GM23248 (cell line): Measurements from ENCODE around the gene ADGRG7. TPM values are rescaled to one million over a fixed set of nuclear protein-coding genes. Genes with fewer than 3 reads are reported as not detected.

ENCODE experiments used
- DNase-seq: peaks from one replicate; pipeline ENCODE4 v3.0.0-alpha.2; 2015
- H2AFZ ChIP-seq: fragments of 200-600 bp; sonication (generic); 2 replicates; pipeline ENCODE4 v1.6.1; 2016; ENCODE audit warnings: antibody characterized with exemption
- H3F3A ChIP-seq: fragments of 200-600 bp; sonication (generic); 2 replicates; pipeline ENCODE4 v1.6.1; 2016; ENCODE audit warnings: mild to moderate bottlenecking, antibody characterized with exemption, mixed run types; ENCODE audit not compliant: insufficient read depth
- H3K27ac ChIP-seq: fragments of 200-600 bp; sonication (generic); 2 replicates; pipeline ENCODE4 v1.5.1; 2016; ENCODE audit warnings: mild to moderate bottlenecking
- H3K27me3 ChIP-seq: fragments of 200-600 bp; sonication (generic); replicated peaks from 2 replicates; pipeline ENCODE4 v1.6.1; 2016; ENCODE audit warnings: mild to moderate bottlenecking; ENCODE audit not compliant: insufficient read depth
- H3K36me3 ChIP-seq: fragments of 200-600 bp; sonication (generic); 2 replicates; pipeline ENCODE4 v1.6.1; 2016; ENCODE audit warnings: low read depth, mild to moderate bottlenecking
- H3K4me1 ChIP-seq: fragments of 200-600 bp; sonication (generic); 2 replicates; pipeline ENCODE4 v1.6.1; 2016; ENCODE audit warnings: mild to moderate bottlenecking; ENCODE audit not compliant: insufficient read depth
- H3K4me2 ChIP-seq: fragments of 200-600 bp; sonication (generic); one replicate; pipeline ENCODE4 v1.6.1; 2016; ENCODE audit warnings: mild to moderate bottlenecking; ENCODE audit not compliant: unreplicated experiment
- H3K4me3 ChIP-seq: fragments of 200-600 bp; sonication (generic); 2 replicates; pipeline ENCODE4 v1.5.1; 2016; ENCODE audit warnings: mild to moderate bottlenecking
- H3K79me2 ChIP-seq: fragments of 200-600 bp; sonication (generic); 2 replicates; pipeline ENCODE4 v1.6.1; 2016; ENCODE audit warnings: mild to moderate bottlenecking; ENCODE audit not compliant: insufficient read depth
- H3K9ac ChIP-seq: fragments of 200-600 bp; sonication (generic); 2 replicates; pipeline ENCODE4 v1.6.1; 2016; ENCODE audit warnings: mild to moderate bottlenecking
- H3K9me2 ChIP-seq: fragments of 200-600 bp; sonication (generic); 2 replicates; pipeline ENCODE4 v1.6.1; 2016; ENCODE audit warnings: mixed run types, mild to moderate bottlenecking, moderate library complexity; ENCODE audit not compliant: insufficient read depth
- H3K9me3 ChIP-seq: fragments of 200-600 bp; sonication (generic); one replicate; pipeline ENCODE4 v1.6.1; 2017; ENCODE audit warnings: low read depth
- H4K20me1 ChIP-seq: fragments of 200-600 bp; sonication (generic); 2 replicates; pipeline ENCODE4 v1.6.0; 2016; ENCODE audit not compliant: insufficient read depth
- EZH2 ChIP-seq: fragments of 200-600 bp; sonication (generic); IDR thresholded peaks from 2 replicates; pipeline ENCODE4 v1.6.1; 2018; ENCODE audit warnings: antibody characterized with exemption, mild to moderate bottlenecking; ENCODE audit not compliant: insufficient read depth, poor library complexity, severe bottlenecking
- EZH2phosphoT487 ChIP-seq: fragments of 200-600 bp; sonication (generic); IDR thresholded peaks from 2 replicates; pipeline ENCODE4 v1.6.1; 2018; ENCODE audit warnings: antibody characterized with exemption, moderate library complexity, mild to moderate bottlenecking, low read depth; ENCODE audit not compliant: insufficient read depth
- WGBS, 2 experiments: methylation state at CpG; one replicate each; pipeline ENCODE4 v1.1.6; 2015 to 2017; ENCODE audit warnings: low lambda C conversion rate in 2 of 2, low coverage in 1 of 2; ENCODE audit errors: missing lambda C conversion rate in 2 of 2; 5-methylcytosine and 5-hydroxymethylcytosine counted together
- in situ Hi-C: fragments of 300-500 bp; cut with MboI; formaldehyde crosslinking; loops from 2 replicates; pipeline ENCODE4 v1.15.0; 2020
- polyA plus RNA-seq: library from polyadenylated mRNA; unstranded; fragments of >200 nt; fragmentation: Nextera tagmentation; extraction: Ambion mirVana; gene quantifications from 2 replicates; pipeline ENCODE4 v1.2.1, GENCODE V29; 2016
- total RNA-seq: library from RNA; depleted of rRNA; stranded (reverse); fragments of >200 nt; shearing (Covaris generic); gene quantifications from 2 replicates; pipeline ENCODE4 v1.2.3, GENCODE V29; 2014

The ADGRG7 gene
- total and polyA plus RNA-seq, 2 experiments from 2014 or later = not detected

GRCh38 chr3:100681496-100681895 lies 72.1 kb downstream of the ADGRG7 start:
- Histone ChIP-seq H2AFZ (no peak overlapping the region), H3K4me2 (no peak overlapping the region), H3K4me3 (no peak overlapping the region), H3K27ac (no peak overlapping the region), H3K4me1 (no peaks in the 10 kb centered on the region), H3K36me3 (no peaks in the 10 kb centered on the region), H3K27me3 (peaks cover 17% of the 10 kb centered on the region), H4K20me1 (no peaks in the 10 kb centered on the region), H3K9me3 (no peaks in the 10 kb centered on the region), H3K9ac (no peak overlapping the region), H3K9me2 (no peaks in the 10 kb centered on the region), H3K79me2 (no peaks in the 10 kb centered on the region), H3F3A (no peaks in the 10 kb centered on the region)
- TF ChIP-seq EZH2 = no peak
- TF ChIP-seq EZH2phosphoT487 = no peak
- WGBS, 2 experiments = 58 to 60% methylated on average over 1 of the region's 1 CpG
- no peak for DNase-seq
- in situ Hi-C loops = no loop called here

DNA sequence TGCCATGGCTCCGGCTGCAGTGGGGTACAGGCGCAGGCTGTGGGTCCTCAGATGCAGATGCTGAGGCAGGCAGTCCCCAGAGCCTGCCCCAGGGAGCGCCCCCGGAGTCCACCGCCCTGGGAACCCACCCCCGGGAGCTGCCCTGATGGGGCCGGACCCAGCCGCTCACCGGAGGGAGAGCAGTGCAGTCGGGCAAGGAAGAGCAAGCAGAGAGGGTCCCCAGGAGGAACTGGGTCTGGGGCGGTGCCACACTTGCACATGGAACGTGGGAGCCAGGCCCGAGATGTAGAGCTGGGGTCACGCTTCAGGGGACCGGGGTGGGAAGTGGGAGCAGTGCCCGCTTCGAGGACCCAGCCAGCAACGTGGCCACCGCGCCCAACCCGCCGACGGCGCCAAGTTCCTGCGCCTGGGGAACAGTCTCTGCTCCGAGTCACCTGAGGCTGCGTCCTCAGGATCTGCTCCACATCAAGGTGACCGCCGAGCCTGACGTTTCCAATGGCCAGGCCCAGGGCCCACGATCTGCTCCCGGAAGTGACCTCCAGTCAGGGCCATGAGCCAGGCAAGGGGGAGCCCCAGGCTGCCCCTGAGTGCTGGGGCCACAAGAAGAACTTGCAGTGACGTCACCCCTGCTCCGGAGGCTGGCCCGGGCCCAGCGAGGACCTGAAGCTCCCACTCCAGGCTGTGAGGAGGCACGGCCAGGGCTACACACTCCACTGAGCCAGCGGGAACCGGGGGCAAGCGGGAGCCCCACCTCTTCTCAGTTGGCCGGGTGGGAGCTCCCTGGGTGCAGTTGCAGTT lies 72.9 kb downstream of the ADGRG7 start:
- Histone ChIP-seq H3K27me3 (peaks cover 10% of the 10 kb centered on the region), H3K9ac (no peak overlapping the region), H3K4me2 (no peak overlapping the region), H3K4me3 (no peak overlapping the region), H4K20me1 (no peaks in the 10 kb centered on the region), H3K9me2 (no peaks in the 10 kb centered on the region), H3K9me3 (no peaks in the 10 kb centered on the region), H3K4me1 (no peaks in the 10 kb centered on the region), H3K79me2 (no peaks in the 10 kb centered on the region), H3F3A (no peaks in the 10 kb centered on the region), H2AFZ (no peak overlapping the region), H3K36me3 (no peaks in the 10 kb centered on the region), H3K27ac (no peak overlapping the region)
- in situ Hi-C loops = no loop called here
- 36 to 57% methylated on average over 22 to 41 of the region's 41 CpGs for WGBS, 2 experiments
- peak; percentile 16 for DNase-seq
- TF ChIP-seq EZH2 = no peak
- no peak for TF ChIP-seq EZH2phosphoT487

GRCh38 chr3:100682854-100683760 lies 73.7 kb downstream of the ADGRG7 start:
- 60 to 66% methylated on average over 18 of the region's 18 CpGs for WGBS, 2 experiments
- H3K27me3 ChIP-seq = peaks cover 6% of the 10 kb centered on the region
- in situ Hi-C loops = no loop called here

DNA sequence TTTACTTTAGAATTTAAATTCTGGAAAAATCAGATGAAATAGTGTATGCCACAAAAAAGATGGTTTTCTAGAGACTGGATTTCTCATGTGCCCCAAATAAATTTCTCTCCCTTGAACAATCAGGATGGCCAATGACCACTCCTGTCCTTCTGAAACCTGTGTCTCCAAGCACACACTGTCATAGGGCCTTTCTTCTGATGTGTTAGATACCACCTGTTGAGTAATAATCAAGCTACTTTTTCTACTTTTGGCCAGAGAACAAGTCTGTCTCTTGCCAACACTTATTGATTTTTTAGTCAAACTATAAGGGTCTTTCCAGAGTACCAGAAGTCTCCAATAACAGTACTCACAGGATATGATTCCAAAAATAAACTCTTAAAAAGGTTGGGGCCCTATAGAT lies 83.8 kb downstream of the ADGRG7 start:
- H2AFZ ChIP-seq = no peak overlapping the region
- H3K9me3 ChIP-seq = no peaks in the 10 kb centered on the region
- TF ChIP-seq EZH2phosphoT487 (no peak), EZH2 (no peak)
- H3F3A ChIP-seq = no peaks in the 10 kb centered on the region
- no peak overlapping the region for H3K4me3 ChIP-seq
- no peak overlapping the region for H3K9ac ChIP-seq
- no peak overlapping the region for H3K27ac ChIP-seq
- no peaks in the 10 kb centered on the region for H3K4me1 ChIP-seq
- H3K4me2 ChIP-seq = no peak overlapping the region
- in situ Hi-C loops = no loop called here
- H3K36me3 ChIP-seq = no peaks in the 10 kb centered on the region
- no peaks in the 10 kb centered on the region for H3K9me2 ChIP-seq
- DNase-seq = no peak
- no peaks in the 10 kb centered on the region for H4K20me1 ChIP-seq
- H3K27me3 ChIP-seq = peaks cover 25% of the 10 kb centered on the region
- no peaks in the 10 kb centered on the region for H3K79me2 ChIP-seq

More at GRCh38 chr3:100682854-100683760, 73.7 kb downstream of the ADGRG7 start:
- Histone ChIP-seq H3K4me1 (no peaks in the 10 kb centered on the region), H3K27ac (no peak overlapping the region), H3K4me2 (no peak overlapping the region), H3K4me3 (no peak overlapping the region), H3K79me2 (no peaks in the 10 kb centered on the region), H3F3A (no peaks in the 10 kb centered on the region), H4K20me1 (no peaks in the 10 kb centered on the region), H2AFZ (no peak overlapping the region), H3K36me3 (no peaks in the 10 kb centered on the region), H3K9me2 (no peaks in the 10 kb centered on the region), H3K9ac (no peak overlapping the region), H3K9me3 (no peaks in the 10 kb centered on the region)
- no peak for TF ChIP-seq EZH2phosphoT487
- TF ChIP-seq EZH2 = no peak
- no peak for DNase-seq
